HG03108 (cell line): Measurements from ENCODE around the gene WNT1.

ENCODE experiments used
- ATAC-seq: cut with Tn5 transposase; IDR thresholded peaks from one replicate; pipeline ENCODE4 v1.9.1; 2021; ENCODE audit warnings: moderate library complexity; ENCODE audit not compliant: unreplicated experiment

The WNT1 gene

GRCh38 chr12:49026678-49027480 lies 48.8 kb downstream of the WNT1 start:
- ATAC-seq: no peak

- no peak for ATAC-seq
Observed at GRCh38 chr12:49027846-49028555, 49.9 kb downstream of the WNT1 start.

- no peak for ATAC-seq
Observed at GRCh38 chr12:49028666-49029275, 50.6 kb downstream of the WNT1 start.

GRCh38 chr12:49030119-49030518 lies 52.0 kb downstream of the WNT1 start:
- no peak for ATAC-seq

- ATAC-seq: no peak
Observed at GRCh38 chr12:49030714-49031572, 52.8 kb downstream of the WNT1 start.

GRCh38 chr12:49031573-49032161 lies 53.5 kb downstream of the WNT1 start:
- ATAC-seq: no peak
